CD4-positive, CD25-positive, alpha-beta regulatory T cell (primary cell): ENCODE results near the gene DPP10. TPM values are rescaled to one million over a fixed set of nuclear protein-coding genes. Genes with fewer than 3 reads are reported as not detected.

ENCODE experiments used
- ATAC-seq, 2 donors: fragments of 150-1000 bp; cut with Tn5 transposase; one replicate each; pipeline ENCODE4 v1.10.0; 2021; ENCODE audit warnings: low read depth in 2 of 2, moderate number of reproducible peaks in 2 of 2, moderate library complexity in 1 of 2
- DNase-seq, 3 donors: peaks; one replicate each; pipeline versions ENCODE4 v3.0.0 to v3.0.0-alpha.2; 2012 to 2022; ENCODE audit warnings: mixed read lengths in 1 of 3
- H3K27ac ChIP-seq: one replicate; pipeline ENCODE4 v1.7.0; 2013; ENCODE audit warnings: mild to moderate bottlenecking, low read length; ENCODE audit not compliant: insufficient read depth, poor library complexity, severe bottlenecking
- H3K27me3 ChIP-seq: one replicate; pipeline ENCODE4 v1.7.0; 2013; ENCODE audit warnings: low read length; ENCODE audit not compliant: control insufficient read depth, insufficient read depth
- H3K36me3 ChIP-seq: one replicate; pipeline ENCODE4 v1.7.0; 2013; ENCODE audit warnings: mild to moderate bottlenecking, low read length, moderate library complexity; ENCODE audit not compliant: control insufficient read depth, insufficient read depth
- H3K4me1 ChIP-seq: 2 replicates; pipeline ENCODE4 v1.7.0; 2013; ENCODE audit warnings: mild to moderate bottlenecking, low read length; ENCODE audit not compliant: insufficient read depth, control insufficient read depth, poor library complexity, severe bottlenecking
- H3K4me3 ChIP-seq: one replicate; pipeline ENCODE4 v1.7.0; 2013; ENCODE audit warnings: low read depth, mild to moderate bottlenecking, low read length, moderate library complexity
- H3K9me3 ChIP-seq, 2 experiments: 1 replicate in 1 of 2; 2 replicates in 1 of 2; pipeline ENCODE4 v1.7.0; 2013; ENCODE audit warnings: low read length in 2 of 2, mild to moderate bottlenecking in 1 of 2, moderate library complexity in 1 of 2; ENCODE audit not compliant: control insufficient read depth in 2 of 2
- H3K27ac Mint-ChIP-seq, 3 donors: one replicate each; pipeline ENCODE4 v1.8.0; 2020 to 2022; ENCODE audit warnings: mild to moderate bottlenecking in 3 of 3, mixed read lengths in 3 of 3, moderate library complexity in 2 of 3
- H3K27me3 Mint-ChIP-seq: one replicate; pipeline ENCODE4 v1.8.0; 2022; ENCODE audit warnings: mild to moderate bottlenecking, mixed read lengths
- H3K36me3 Mint-ChIP-seq: one replicate; pipeline ENCODE4 v1.8.0; 2020; ENCODE audit warnings: mixed read lengths
- H3K4me1 Mint-ChIP-seq, 4 donors: one replicate each; pipeline ENCODE4 v1.8.0; 2020 to 2022; ENCODE audit warnings: mixed read lengths in 4 of 4, mild to moderate bottlenecking in 1 of 4
- H3K4me3 Mint-ChIP-seq, 4 donors: one replicate each; pipeline ENCODE4 v1.8.0; 2020 to 2022; ENCODE audit warnings: mild to moderate bottlenecking in 4 of 4, mixed read lengths in 4 of 4, moderate library complexity in 3 of 4
- H3K9me3 Mint-ChIP-seq, 7 donors: one replicate each; pipeline ENCODE4 v1.8.0; 2020 to 2022; ENCODE audit warnings: mixed read lengths in 7 of 7, mild to moderate bottlenecking in 3 of 7, moderate library complexity in 2 of 7
- polyA plus RNA-seq, 4 donors: library from polyadenylated mRNA; unstranded; fragments of 300-500 nt; fragmentation: Illumina TruSeq; gene quantifications; one replicate each; pipeline ENCODE4 v1.2.3, GENCODE V29; 2021
- total RNA-seq: library from RNA; stranded (reverse); gene quantifications from one replicate; pipeline ENCODE4 v1.2.3, GENCODE V29; 2022

Gene DPP10
- total and polyA plus RNA-seq, 5 donors from 2014 or later: not detected

- H3K27me3 Mint-ChIP-seq: no peaks in the 10 kb centered on the region
- no peaks in the 10 kb centered on the region for H3K36me3 Mint-ChIP-seq
- H3K4me3 ChIP-seq: no peak overlapping the region
- peaks cover 0 to 6% (median 2%) of the 10 kb centered on the region in 7 donors for H3K9me3 Mint-ChIP-seq
- ATAC-seq: no peak
- H3K27ac Mint-ChIP-seq: no peak overlapping the region
- no peaks in the 10 kb centered on the region for H3K4me1 Mint-ChIP-seq
- DNase-seq: no peak
- no peaks in the 10 kb centered on the region for H3K27me3 ChIP-seq
- no peaks in the 10 kb centered on the region for H3K4me1 ChIP-seq
- no peaks in the 10 kb centered on the region for H3K36me3 ChIP-seq
- H3K27ac ChIP-seq: no peak overlapping the region
- no peak overlapping the region for H3K4me3 Mint-ChIP-seq
- no peaks in the 10 kb centered on the region for H3K9me3 ChIP-seq
Measured at GRCh38 chr2:114436329-114436728, 6.1 kb upstream of the DPP10 start.

DNA sequence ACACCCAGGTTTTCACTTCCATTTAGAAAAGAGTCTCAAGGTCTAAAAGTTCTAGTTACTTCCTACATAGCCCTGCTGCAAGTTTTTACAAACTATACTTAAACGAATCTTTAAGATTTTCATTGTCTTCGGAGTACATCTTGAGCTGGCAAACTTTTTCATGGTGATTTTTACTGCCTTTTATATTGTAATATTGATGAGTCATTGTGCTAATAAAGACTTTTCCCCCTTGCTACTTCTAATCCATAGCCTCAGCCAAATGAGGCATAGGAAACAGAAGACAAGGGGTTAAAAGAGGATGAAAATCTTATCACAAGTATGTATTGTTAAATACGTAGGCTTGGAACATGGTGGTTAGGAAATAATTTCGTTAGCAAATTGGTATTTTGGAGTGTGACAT is 4.1 kb downstream of the DPP10 start:
- H3K27me3 Mint-ChIP-seq: no peaks in the 10 kb centered on the region
- H3K4me3 Mint-ChIP-seq: peak overlapping the region in 1 of 4 donors; percentile 3
- H3K9me3 ChIP-seq: no peaks in the 10 kb centered on the region
- no peak overlapping the region for H3K27ac Mint-ChIP-seq
- H3K36me3 ChIP-seq: no peaks in the 10 kb centered on the region
- no peak overlapping the region for H3K4me3 ChIP-seq
- DNase-seq (no peak), ATAC-seq (no peak)
- no peaks in the 10 kb centered on the region for H3K4me1 ChIP-seq
- no peaks in the 10 kb centered on the region for H3K9me3 Mint-ChIP-seq
- no peaks in the 10 kb centered on the region for H3K4me1 Mint-ChIP-seq
- no peaks in the 10 kb centered on the region for H3K27me3 ChIP-seq
- no peak overlapping the region for H3K27ac ChIP-seq
- no peaks in the 10 kb centered on the region for H3K36me3 Mint-ChIP-seq

DNA sequence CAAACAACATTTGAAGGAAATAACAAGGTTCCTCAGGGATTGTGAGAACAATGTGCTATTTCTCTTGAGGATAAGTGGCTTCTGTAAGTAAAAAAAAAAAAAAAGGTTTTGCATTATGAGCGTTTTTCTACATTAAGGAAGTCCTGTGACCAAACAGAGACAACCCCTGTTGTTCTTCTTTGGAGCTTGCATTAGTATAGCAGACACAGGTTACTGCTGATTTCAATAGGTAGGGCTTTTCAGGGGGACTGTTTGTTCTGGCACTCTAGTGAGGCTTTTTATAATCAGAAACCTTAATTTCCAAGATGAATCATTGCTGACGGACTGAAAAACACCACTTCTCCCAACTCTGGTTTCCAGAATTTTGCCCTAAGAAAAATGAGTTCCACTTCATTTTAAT is 8.2 kb downstream of the DPP10 start:
- Histone ChIP-seq H3K36me3 (no peaks in the 10 kb centered on the region), H3K27me3 (no peaks in the 10 kb centered on the region), H3K9me3 (no peaks in the 10 kb centered on the region), H3K4me3 (no peak overlapping the region), H3K4me1 (no peaks in the 10 kb centered on the region), H3K27ac (no peak overlapping the region)
- no peak overlapping the region for H3K27ac Mint-ChIP-seq
- no peaks in the 10 kb centered on the region for H3K27me3 Mint-ChIP-seq
- peaks cover 0 to 2% (median 0%) of the 10 kb centered on the region in 7 donors for H3K9me3 Mint-ChIP-seq
- no peak for DNase-seq
- no peaks in the 10 kb centered on the region for H3K4me1 Mint-ChIP-seq
- H3K36me3 Mint-ChIP-seq: no peaks in the 10 kb centered on the region
- no peak for ATAC-seq
- H3K4me3 Mint-ChIP-seq: no peak overlapping the region

GRCh38 chr2:114456566-114456965 is 14.1 kb downstream of the DPP10 start:
- Histone ChIP-seq H3K27ac (no peak overlapping the region), H3K27me3 (no peaks in the 10 kb centered on the region), H3K9me3 (no peaks in the 10 kb centered on the region), H3K4me1 (no peaks in the 10 kb centered on the region), H3K36me3 (no peaks in the 10 kb centered on the region), H3K4me3 (no peak overlapping the region)
- no peak overlapping the region for H3K4me3 Mint-ChIP-seq
- DNase-seq (no peak), ATAC-seq (no peak)
- H3K4me1 Mint-ChIP-seq: no peaks in the 10 kb centered on the region
- no peak overlapping the region for H3K27ac Mint-ChIP-seq
- peaks cover 0 to 4% (median 0%) of the 10 kb centered on the region in 7 donors for H3K9me3 Mint-ChIP-seq
- no peaks in the 10 kb centered on the region for H3K27me3 Mint-ChIP-seq
- H3K36me3 Mint-ChIP-seq: no peaks in the 10 kb centered on the region

- no peaks in the 10 kb centered on the region for H3K36me3 Mint-ChIP-seq
- H3K4me1 Mint-ChIP-seq: no peaks in the 10 kb centered on the region
- no peak overlapping the region for H3K4me3 Mint-ChIP-seq
- Histone ChIP-seq H3K9me3 (no peaks in the 10 kb centered on the region), H3K27ac (no peak overlapping the region), H3K36me3 (no peaks in the 10 kb centered on the region), H3K27me3 (no peaks in the 10 kb centered on the region), H3K4me1 (no peaks in the 10 kb centered on the region), H3K4me3 (no peak overlapping the region)
- ATAC-seq (no peak), DNase-seq (no peak)
- H3K27ac Mint-ChIP-seq: no peak overlapping the region
- no peaks in the 10 kb centered on the region for H3K27me3 Mint-ChIP-seq
- peaks cover 0 to 5% (median 0%) of the 10 kb centered on the region in 7 donors for H3K9me3 Mint-ChIP-seq
Measured at GRCh38 chr2:114457956-114458355, 15.5 kb downstream of the DPP10 start.

DNA sequence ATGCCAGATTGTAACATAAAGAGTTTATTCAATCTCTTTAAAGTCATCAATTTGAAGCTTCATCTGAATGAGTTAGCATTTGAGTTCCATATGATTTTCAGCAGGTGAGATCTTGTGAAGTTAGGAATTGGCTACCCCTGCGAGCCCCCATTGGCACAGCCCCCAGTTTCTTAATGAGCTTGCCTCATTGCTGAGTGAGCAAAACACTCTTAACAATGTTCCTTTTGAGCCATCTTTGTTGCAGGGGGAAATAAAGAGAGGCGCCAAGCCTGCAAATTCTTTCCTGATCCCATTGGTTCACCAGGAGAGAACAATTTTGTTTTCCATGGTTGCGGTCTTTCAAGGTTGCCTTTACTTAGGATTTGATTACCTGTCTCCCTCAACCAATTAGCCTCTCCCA is 18.7 kb downstream of the DPP10 start:
- ATAC-seq (no peak), DNase-seq (no peak)
- Mint-ChIP-seq H3K9me3 (peaks cover 0 to 2% (median 0%) of the 10 kb centered on the region in 7 donors), H3K27ac (no peak overlapping the region), H3K4me1 (no peaks in the 10 kb centered on the region), H3K36me3 (no peaks in the 10 kb centered on the region), H3K27me3 (no peaks in the 10 kb centered on the region), H3K4me3 (no peak overlapping the region)
- no peaks in the 10 kb centered on the region for H3K9me3 ChIP-seq
- no peaks in the 10 kb centered on the region for H3K4me1 ChIP-seq
- H3K27me3 ChIP-seq: no peaks in the 10 kb centered on the region
- H3K27ac ChIP-seq: no peak overlapping the region
- H3K4me3 ChIP-seq: no peak overlapping the region
- H3K36me3 ChIP-seq: no peaks in the 10 kb centered on the region

- no peak overlapping the region for H3K27ac ChIP-seq
- no peaks in the 10 kb centered on the region for H3K27me3 ChIP-seq
- H3K9me3 ChIP-seq: no peaks in the 10 kb centered on the region
- Mint-ChIP-seq H3K9me3 (peaks cover 0 to 2% (median 0%) of the 10 kb centered on the region in 7 donors), H3K27me3 (no peaks in the 10 kb centered on the region), H3K36me3 (no peaks in the 10 kb centered on the region), H3K4me3 (no peak overlapping the region), H3K27ac (no peak overlapping the region), H3K4me1 (no peaks in the 10 kb centered on the region)
- ATAC-seq: no peak
- H3K4me3 ChIP-seq: no peak overlapping the region
- no peaks in the 10 kb centered on the region for H3K36me3 ChIP-seq
- no peaks in the 10 kb centered on the region for H3K4me1 ChIP-seq
- DNase-seq: no peak
Measured at GRCh38 chr2:114464961-114465706, 22.7 kb downstream of the DPP10 start.

DNA sequence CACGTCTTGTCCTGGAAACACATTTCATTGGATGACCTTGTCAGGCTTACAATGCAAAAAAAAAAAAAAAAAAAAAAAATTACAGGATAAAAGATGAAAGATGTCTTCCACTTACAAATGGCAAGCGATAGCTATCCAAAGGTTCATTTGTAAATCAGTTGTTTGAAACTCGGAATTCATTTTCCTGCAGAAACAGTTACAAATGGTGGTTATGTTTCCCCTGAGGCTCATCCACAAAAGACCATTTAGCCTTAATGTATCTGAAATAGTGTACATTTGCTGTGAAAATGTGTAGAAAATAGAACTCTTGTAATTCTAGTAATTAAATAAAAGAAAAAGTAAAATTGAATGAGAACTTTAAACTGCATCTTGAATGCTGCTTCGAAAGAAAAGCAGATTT is 25.9 kb downstream of the DPP10 start:
- H3K9me3 Mint-ChIP-seq: peaks cover 0 to 2% (median 0%) of the 10 kb centered on the region in 7 donors

More for the DNA sequence above, 25.9 kb downstream of the DPP10 start:
- no peaks in the 10 kb centered on the region for H3K27me3 ChIP-seq
- H3K27me3 Mint-ChIP-seq: no peaks in the 10 kb centered on the region
- no peaks in the 10 kb centered on the region for H3K4me1 Mint-ChIP-seq
- H3K27ac ChIP-seq: no peak overlapping the region
- H3K27ac Mint-ChIP-seq: no peak overlapping the region
- no peak for DNase-seq
- no peak overlapping the region for H3K4me3 Mint-ChIP-seq
- no peak overlapping the region for H3K4me3 ChIP-seq
- no peaks in the 10 kb centered on the region for H3K9me3 ChIP-seq
- H3K4me1 ChIP-seq: no peaks in the 10 kb centered on the region
- no peak for ATAC-seq
- no peaks in the 10 kb centered on the region for H3K36me3 Mint-ChIP-seq
- H3K36me3 ChIP-seq: no peaks in the 10 kb centered on the region
